Stimulated activated CD4-positive, alpha-beta T cell treated with anti-CD3 and anti-CD28 coated beads, TNF-alpha, amount 100 ng/mL, for 4 hours (primary cell): ENCODE measurements around the gene SMAD7.

ENCODE experiments used
- DNase-seq, 3 experiments: peaks; one replicate each; pipeline ENCODE4 v3.0.0-alpha.2; 2020; ENCODE audit warnings: low read depth in 3 of 3

The SMAD7 gene, protein sequence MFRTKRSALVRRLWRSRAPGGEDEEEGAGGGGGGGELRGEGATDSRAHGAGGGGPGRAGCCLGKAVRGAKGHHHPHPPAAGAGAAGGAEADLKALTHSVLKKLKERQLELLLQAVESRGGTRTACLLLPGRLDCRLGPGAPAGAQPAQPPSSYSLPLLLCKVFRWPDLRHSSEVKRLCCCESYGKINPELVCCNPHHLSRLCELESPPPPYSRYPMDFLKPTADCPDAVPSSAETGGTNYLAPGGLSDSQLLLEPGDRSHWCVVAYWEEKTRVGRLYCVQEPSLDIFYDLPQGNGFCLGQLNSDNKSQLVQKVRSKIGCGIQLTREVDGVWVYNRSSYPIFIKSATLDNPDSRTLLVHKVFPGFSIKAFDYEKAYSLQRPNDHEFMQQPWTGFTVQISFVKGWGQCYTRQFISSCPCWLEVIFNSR

DNA sequence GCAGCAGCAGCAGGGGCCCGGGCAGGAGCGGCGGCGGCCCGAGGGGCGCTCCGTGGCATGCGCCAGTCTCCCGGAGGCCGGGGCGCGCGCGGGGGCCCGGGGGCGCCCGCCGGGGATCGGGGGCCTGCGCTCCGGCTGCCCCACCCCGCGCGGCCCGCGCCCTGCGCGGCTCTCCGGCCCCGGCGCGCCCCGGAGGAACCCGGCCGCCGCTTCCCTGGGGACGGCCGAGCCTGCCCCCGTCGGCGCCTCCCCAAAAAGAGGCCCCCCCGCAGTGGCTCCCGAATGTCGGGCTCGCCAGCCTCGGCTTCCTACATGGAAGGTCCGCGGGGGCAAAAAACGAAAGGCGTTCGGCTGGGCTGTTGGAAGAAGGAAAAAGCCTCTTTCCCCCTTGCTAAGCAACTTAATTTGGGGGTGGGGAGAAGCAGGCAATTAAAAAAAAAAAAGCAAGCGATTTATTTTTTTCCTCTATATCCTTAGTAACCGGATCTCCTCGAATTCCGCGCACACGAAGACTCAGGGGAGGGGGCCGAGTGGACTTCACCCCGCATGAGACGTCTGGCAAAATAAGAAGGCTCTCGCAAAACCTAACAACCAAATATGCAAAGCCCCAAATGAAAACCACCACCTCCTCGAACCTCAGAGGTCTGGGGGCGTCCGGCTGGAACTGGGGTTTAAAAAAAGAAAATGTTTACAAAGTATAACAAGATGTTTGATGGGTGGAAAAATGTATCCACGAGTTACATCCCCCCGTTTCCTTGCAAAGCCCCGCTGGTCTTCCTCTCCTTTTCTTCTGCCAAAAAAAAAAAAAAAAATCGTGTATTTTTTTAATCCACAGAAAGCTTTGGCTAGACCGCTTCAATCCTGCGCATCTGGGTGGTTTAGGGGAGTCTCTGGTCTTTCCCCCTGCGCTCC, at the start of gene SMAD7:
TSS of gene SMAD7 (minus strand) at position 430 of the 912 bp plus-strand sequence. CDS start 541 bp downstream, outside the sequence.
- DNase-seq: no peak

DNA sequence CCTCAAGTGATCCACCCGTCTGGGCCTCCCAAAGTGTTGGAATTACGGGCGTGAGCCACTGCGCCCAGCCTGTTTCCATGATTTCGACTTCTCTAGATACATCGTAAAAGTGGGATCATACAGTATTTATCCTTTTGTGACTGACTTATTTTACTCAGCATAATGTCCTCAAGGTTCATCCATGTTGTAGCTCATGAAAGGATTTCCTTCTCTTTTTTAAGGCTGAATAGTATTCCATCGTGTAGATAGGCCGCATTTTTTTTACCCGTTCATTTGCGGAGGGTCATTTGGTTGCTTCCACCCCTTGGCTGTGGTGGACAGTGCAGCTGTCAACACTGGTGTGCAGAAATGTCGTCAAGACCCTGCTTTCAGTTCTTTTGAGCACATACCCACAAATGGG, 48.8 kb upstream of the SMAD7 start:
- no peak for DNase-seq

- no peak for DNase-seq
Observed at GRCh38 chr18:48997985-48998831, 47.4 kb upstream of the SMAD7 start.

GRCh38 chr18:48997681-48997984, 46.9 kb upstream of the SMAD7 start:
- DNase-seq: no peak

GRCh38 chr18:48996901-48997463, 46.2 kb upstream of the SMAD7 start:
- no peak for DNase-seq

- DNase-seq: no peak
Observed at GRCh38 chr18:48996041-48996440, 45.3 kb upstream of the SMAD7 start.

DNA sequence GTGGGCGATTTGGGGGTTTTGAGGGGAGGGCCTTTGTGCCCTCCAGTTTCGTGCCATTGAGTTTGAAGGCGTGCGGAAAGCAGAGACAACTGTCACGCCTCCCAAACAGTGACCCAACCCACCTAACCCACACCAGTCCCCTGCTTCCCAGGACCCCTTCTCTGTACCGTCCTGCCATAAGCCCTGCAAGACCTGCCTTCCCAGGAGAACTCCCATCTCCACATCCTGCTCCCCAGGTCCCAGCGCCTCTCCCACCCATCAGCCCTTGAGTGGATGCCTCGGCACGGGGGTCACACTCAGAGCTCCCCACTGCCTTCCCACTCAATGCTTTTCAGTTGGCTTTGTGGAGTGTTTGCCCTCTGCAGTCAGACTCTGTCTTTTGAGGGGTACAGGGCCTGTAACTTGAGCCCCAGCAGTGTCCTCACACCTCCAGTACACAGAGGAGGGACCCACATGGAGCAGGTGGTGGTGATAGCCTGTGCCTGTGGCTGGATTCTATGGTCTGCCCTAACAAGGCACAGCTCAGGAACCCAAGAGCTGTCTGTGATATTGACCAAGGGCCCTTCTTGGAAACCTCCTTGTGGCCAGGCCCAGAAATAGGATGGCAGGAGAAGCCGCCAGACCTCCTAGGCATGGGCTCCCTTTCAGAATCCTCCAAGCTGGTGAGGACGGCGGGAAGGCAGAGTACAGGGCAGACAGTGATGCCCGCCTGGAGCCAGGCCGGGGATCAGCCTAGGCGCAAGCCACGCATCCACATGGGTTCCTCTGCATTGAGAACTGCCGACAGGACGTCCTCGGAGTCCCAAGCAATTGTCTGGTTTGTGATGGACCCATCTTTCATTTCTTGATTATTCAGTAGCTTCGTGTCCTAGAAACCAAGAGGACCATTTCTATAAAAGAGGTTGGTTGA, 44.4 kb upstream of the SMAD7 start:
- DNase-seq: no peak

DNA sequence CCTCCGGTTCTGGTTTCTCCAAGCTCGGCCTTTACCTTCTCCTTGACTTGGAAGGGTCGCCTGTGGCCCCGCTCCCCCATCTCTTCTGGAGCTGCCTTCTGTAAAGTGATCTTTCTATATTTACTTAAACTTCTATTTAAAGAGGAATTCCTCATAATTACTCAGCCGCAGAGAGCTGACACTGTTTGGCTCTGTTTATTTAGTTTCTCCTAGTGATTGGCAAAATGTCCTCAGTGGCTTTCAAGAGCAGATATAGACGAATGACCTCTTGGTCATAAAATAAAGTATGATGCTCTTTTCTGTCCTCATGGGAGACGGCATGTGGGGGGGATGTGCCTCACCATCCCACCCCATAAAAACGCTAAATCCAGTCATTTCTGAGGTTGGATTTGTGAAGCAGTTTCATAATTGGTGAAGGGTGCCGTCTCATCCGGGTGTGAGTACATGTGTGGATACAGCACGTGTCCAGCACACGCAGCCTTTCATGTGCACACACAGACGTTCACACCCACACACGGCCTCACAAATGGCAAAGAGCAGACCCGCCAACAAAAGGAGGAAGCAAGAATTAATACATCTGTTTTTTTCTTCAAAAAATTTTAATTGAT, 43.4 kb upstream of the SMAD7 start:
- no peak for DNase-seq

DNA sequence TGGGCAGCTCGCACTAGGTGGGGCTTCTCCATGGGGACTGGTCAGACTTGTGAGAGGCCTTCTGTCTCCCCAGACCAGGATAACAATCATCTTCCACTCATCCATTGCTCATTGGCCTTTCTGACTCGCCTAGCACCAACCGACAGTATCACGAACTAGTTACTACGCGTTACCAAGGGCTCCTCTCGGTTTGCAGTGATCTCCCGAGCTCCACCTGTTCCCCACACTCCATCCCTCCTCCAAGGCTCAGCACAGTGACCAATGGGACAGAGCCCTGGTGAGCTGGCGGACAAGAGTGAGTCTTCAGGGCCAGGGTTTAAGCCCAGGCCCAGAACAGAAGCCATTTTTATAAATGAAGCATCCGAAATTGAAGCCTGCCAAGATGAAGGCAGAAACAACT, 42.8 kb upstream of the SMAD7 start:
- no peak for DNase-seq

DNA sequence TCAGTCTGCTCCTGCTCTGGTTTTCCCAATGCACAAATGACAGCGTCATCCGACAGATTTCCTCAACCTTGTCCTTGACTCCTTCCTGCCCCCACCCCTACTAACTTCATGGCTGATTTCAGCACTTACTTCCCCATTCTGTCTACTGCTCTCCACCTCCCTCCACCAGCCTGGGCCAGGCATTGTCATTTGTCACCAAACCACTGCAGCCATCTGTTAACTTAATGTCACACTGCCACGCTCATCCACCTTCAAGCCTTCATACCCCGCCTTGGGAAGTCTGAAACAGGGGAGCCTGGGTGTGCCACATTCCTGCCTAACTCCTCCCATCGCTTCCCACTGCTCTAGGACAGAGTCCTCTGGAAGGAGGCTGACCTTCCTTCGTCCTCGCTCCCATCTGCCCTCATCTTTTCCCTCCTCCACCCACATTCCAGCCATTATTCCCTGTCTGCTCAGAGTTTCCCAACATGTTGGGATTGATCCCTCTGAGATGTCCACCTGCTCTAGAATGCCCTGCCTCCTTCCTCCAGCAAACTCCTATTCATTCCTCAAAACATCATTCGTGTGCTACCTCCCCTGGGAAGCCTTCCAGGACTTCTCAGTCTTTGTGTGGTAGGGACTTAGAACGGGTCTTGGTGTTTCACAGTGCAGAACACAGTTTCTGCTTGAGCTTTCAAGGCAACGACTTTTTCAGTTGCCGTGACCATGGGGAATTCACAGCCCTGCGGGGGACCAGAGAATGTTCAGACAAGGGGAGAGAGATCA, 42.2 kb upstream of the SMAD7 start:
- no peak for DNase-seq

GRCh38 chr18:48992133-48992532, 41.4 kb upstream of the SMAD7 start:
- no peak for DNase-seq

GRCh38 chr18:48991676-48992075, 40.9 kb upstream of the SMAD7 start:
- DNase-seq: no peak

DNA sequence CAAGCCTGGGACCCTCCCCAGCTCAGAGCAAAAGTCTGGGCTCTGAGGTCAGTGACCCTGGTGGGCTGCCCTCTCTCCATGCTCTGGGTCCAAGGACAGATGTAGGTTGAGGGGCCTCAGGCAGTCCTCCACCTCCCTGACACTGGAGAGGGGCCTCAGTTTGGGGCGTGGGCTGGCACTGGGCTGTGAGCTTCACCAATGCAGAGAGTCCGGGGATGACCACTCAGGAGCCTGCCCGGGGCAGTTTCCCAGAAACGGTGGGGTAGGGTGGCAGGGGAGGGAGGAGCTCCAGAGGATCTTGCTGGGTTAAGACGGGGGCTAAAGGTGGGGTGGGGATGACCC, 40.5 kb upstream of the SMAD7 start:
- DNase-seq: no peak

DNA sequence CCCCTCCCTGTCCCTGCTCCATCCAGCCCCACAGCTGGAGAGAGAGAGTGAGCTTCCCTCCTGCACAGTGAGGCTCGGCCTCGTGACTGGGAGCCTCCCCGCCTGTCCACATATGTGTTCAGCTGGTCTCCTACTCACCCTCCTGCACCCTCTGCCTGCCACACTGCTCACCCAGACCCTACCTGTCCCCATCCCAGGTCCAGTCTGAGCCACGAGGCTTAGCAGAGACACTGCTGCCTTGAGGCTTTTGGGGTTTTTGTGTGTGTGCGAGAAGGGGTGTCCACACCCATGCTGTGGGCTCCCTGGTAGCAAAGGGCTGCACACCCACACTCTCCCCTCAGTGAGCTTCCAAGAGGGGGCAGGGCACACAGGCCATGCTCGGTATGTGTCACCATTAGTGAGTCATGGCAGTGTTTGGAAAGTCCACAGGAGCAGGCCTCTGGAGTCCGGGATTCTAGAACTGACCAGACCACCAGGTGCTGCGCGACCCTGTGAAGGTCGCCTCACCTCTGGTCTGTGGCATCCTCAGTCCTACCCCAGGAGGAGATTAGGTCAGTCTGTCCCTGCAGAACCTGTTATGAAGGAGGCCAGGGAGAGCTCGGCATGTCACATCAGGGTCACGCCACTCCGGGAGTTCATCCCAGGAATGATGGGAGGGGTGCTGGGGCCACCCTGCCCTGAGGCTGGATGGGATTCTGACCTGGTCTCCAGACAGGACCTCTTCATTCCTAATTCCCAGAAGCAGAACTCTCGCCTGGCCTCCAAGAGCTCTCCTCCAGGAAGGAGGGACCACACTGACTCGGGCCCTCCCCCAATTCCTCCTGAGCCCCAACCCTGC, 39.9 kb upstream of the SMAD7 start:
- DNase-seq: no peak

DNA sequence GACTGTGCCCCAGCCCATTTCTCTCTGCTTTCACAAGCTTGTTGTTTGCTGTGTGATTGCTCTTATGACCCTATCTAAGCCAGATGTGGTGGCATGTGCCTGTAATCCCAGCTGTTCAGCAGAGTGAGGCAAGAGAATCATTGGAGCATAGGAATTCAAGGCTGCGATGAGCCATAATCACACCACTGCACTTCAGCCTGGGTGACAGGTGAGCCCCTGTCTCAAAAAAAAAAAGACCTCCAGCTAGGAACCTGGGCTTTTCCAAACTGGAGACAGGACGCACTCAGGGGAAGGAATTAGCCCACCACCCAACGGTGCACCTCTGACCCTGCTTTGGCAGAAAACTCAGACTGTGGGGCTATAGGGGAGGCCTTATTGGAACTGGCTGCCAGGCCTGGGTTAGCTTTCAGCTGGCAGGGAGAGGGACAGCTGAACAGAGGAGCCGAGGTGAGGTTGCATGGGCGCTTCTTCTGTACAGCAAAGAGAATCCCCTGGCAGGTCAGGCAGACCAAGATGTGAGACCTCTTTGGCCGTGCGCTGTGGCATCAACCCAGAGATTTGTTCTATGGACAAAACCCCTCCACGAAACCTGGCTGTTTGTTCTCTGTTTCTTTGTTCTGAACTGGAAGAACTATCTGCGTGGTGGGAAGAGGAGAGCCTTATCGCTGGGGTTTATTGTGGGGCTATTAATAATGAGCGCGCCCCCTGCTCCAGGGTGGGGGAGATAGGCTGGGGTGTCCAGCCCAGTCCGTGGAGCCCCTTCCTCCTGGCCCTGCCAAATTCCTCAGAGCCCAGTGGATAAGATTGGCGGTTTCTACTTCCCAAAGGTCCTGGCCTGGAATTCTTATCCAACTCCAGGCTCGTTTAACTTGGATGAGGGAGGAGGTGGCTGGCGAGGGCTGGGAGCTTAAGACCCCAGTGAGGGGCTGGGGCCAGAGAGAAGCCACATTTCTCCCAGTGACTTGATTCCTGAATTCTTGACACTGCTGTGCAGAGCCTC, 38.8 kb upstream of the SMAD7 start:
- DNase-seq: no peak

- DNase-seq: no peak
Observed at GRCh38 chr18:48988508-48989303, 37.9 kb upstream of the SMAD7 start.

DNA sequence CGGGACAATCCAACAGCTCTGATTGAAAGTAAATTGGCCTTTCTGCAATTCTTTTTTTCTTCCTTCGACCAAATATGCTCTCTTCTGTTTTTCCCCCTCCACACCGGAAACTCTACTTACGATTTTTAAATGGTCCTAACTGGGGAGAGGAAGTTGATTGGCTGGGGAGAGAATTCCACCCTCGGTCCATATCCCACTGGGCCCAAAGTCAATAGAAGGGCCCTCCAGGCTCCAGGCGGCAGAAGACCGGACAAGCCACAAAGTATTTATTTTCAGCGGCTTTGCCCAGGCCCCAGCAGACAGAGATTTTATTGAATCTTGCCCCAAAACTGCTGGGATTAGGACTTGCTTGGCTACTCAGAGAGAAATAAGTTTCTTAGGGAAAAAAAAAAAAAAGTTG, 37.1 kb upstream of the SMAD7 start:
- DNase-seq: no peak
